GM21529 (cell line): ENCODE measurements around the gene HAUS7.

Experiments
- ATAC-seq: cut with Tn5 transposase; IDR thresholded peaks from one replicate; pipeline ENCODE4 v1.9.1; 2021; ENCODE audit not compliant: unreplicated experiment

The HAUS7 gene

GRCh38 chrX:153477901-153478300, 7.5 kb upstream of the HAUS7 start:
- ATAC-seq = no peak

- ATAC-seq = no peak
Observed at GRCh38 chrX:153477364-153477857, 7.0 kb upstream of the HAUS7 start.

- ATAC-seq = no peak
Observed at GRCh38 chrX:153476666-153477363, 6.4 kb upstream of the HAUS7 start.

- no peak for ATAC-seq
Observed at GRCh38 chrX:153475751-153476281, 5.4 kb upstream of the HAUS7 start.

- ATAC-seq = no peak
Observed at GRCh38 chrX:153475271-153475670, 4.9 kb upstream of the HAUS7 start.

- no peak for ATAC-seq
Observed at GRCh38 chrX:153474718-153475117, 4.3 kb upstream of the HAUS7 start.

GRCh38 chrX:153474266-153474665, 3.9 kb upstream of the HAUS7 start:
- no peak for ATAC-seq

- ATAC-seq = no peak
Observed at GRCh38 chrX:153473126-153473525, 2.8 kb upstream of the HAUS7 start.

GRCh38 chrX:153471663-153472280, 1.4 kb upstream of the HAUS7 start:
- no peak for ATAC-seq

GRCh38 chrX:153469811-153470410, 465 bp downstream of the HAUS7 start:
- peak; percentile 42 for ATAC-seq

GRCh38 chrX:153468008-153468580, 2.3 kb downstream of the HAUS7 start:
- ATAC-seq = no peak

GRCh38 chrX:153465691-153466380, 4.5 kb downstream of the HAUS7 start:
- ATAC-seq = no peak

- ATAC-seq = no peak
Observed at GRCh38 chrX:153464116-153464515, 6.3 kb downstream of the HAUS7 start.

GRCh38 chrX:153463556-153463955, 6.8 kb downstream of the HAUS7 start:
- ATAC-seq = no peak

- ATAC-seq = no peak
Observed at GRCh38 chrX:153463031-153463430, 7.3 kb downstream of the HAUS7 start.

- ATAC-seq = no peak
Observed at GRCh38 chrX:153462291-153462690, 8.1 kb downstream of the HAUS7 start.

GRCh38 chrX:153460826-153461225, 9.6 kb downstream of the HAUS7 start:
- ATAC-seq = no peak

- no peak for ATAC-seq
Observed at GRCh38 chrX:153459986-153460385, 10.4 kb downstream of the HAUS7 start.

GRCh38 chrX:153458476-153458875, 11.9 kb downstream of the HAUS7 start:
- ATAC-seq = no peak

- ATAC-seq = no peak
Observed at GRCh38 chrX:153457827-153458466, 12.4 kb downstream of the HAUS7 start.
